ENCODE data around the gene ARX. TPM values are rescaled to one million over a fixed set of nuclear protein-coding genes. Genes with fewer than 3 reads are reported as not detected.

The ARX gene
- total RNA-seq, 1 donor = not detected

Small RNA genes within 50 kb of the gene (small RNA-seq; reads per million reads assigned to genes)
- not detected for gene RN7SL91P
